Activated B cell treated with CpG ODN at 0.5 μM for 24 hours (primary cell): Measurements from ENCODE around the gene ERAS. TPM values are rescaled to one million over a fixed set of nuclear protein-coding genes. Genes with fewer than 3 reads are reported as not detected.

Source experiments
- ATAC-seq: fragments of 200-7000 bp; cut with Tn5 transposase; one replicate; pipeline ENCODE4 v1.10.0; 2021; ENCODE audit warnings: low read depth, mild to moderate bottlenecking, moderate library complexity
- CTCF ChIA-PET: fragments of 350-600 bp; sonication (Branson Sonifier 250); formaldehyde crosslinking; loops from one replicate; lab custom pipeline; 2021; ENCODE audit warnings: antibody characterized with exemption; lab: Charles Lee
- POLR2A ChIA-PET: fragments of 350-600 bp; sonication (Branson Sonifier 250); formaldehyde crosslinking; loops from one replicate; lab custom pipeline; 2021; ENCODE audit warnings: antibody characterized with exemption; lab: Charles Lee
- DNase-seq: peaks from one replicate; pipeline ENCODE4 v3.0.0; 2022
- H3K27ac Mint-ChIP-seq: one replicate; pipeline ENCODE4 v1.8.0; 2020; ENCODE audit warnings: mixed read lengths
- H3K27me3 Mint-ChIP-seq: one replicate; pipeline ENCODE4 v1.8.0; 2021; ENCODE audit warnings: mixed read lengths
- H3K36me3 Mint-ChIP-seq: one replicate; pipeline ENCODE4 v1.8.0; 2021; ENCODE audit warnings: low read depth, mixed read lengths
- H3K4me1 Mint-ChIP-seq: one replicate; pipeline ENCODE4 v1.8.0; 2021; ENCODE audit warnings: mixed read lengths
- H3K4me3 Mint-ChIP-seq: one replicate; pipeline ENCODE4 v1.8.0; 2020; ENCODE audit warnings: mild to moderate bottlenecking, mixed read lengths
- H3K9me3 Mint-ChIP-seq: one replicate; pipeline ENCODE4 v1.8.0; 2020; ENCODE audit warnings: mixed read lengths
- CTCF ChIP-seq: fragments of 200-600 bp; IDR thresholded peaks from one replicate; pipeline ENCODE4 v1.8.0; 2022; ENCODE audit warnings: antibody characterized with exemption, mild to moderate bottlenecking
- intact Hi-C: fragments of 100-400 bp; cut with micrococcal nuclease; formaldehyde crosslinking; loops from one replicate; pipeline ENCODE4 v1.15.1; 2024
- total RNA-seq: library from RNA; stranded (reverse); gene quantifications from 2 replicates; pipeline ENCODE4 v1.2.3, GENCODE V29; 2022

Gene ERAS
- not detected in 2 replicates for total RNA-seq

- CTCF ChIA-PET: no interaction called here
- H3K27me3 Mint-ChIP-seq: peaks cover 20% of the 10 kb centered on the region
- H3K9me3 Mint-ChIP-seq: no peaks in the 10 kb centered on the region
- ATAC-seq (peak; percentile 64), DNase-seq (peak; percentile 23)
- no peak within 1 kb of the TSS for H3K27ac Mint-ChIP-seq
- intact Hi-C loops: no loop called here
- H3K36me3 Mint-ChIP-seq: peaks cover 24% of the 10 kb centered on the region
- H3K4me1 Mint-ChIP-seq: peaks cover 7% of the 10 kb centered on the region
- TF ChIP-seq CTCF: no peak
- POLR2A ChIA-PET: interaction anchor here (0.7 kb wide), 1 partner anchor 21 kb away, joined by 3 read pairs; no protein-coding TSS in a partner anchor
- peak within 1 kb of the TSS; percentile 48 for H3K4me3 Mint-ChIP-seq
Observed at GRCh38 chrX:48826135-48826875, at the start of gene ERAS. TSS of gene ERAS (plus strand) at chrX:48826513. CDS start at chrX:48829124, 2,611 bp downstream.

- DNase-seq (no peak), ATAC-seq (no peak)
- H3K4me1 Mint-ChIP-seq: no peaks in the 10 kb centered on the region
- H3K27ac Mint-ChIP-seq: no peak overlapping the region
- intact Hi-C loops: no loop called here
- H3K36me3 Mint-ChIP-seq: no peaks in the 10 kb centered on the region
- ChIA-PET POLR2A (no interaction called here), CTCF (no interaction called here)
- no peaks in the 10 kb centered on the region for H3K9me3 Mint-ChIP-seq
- TF ChIP-seq CTCF: no peak
- no peak overlapping the region for H3K4me3 Mint-ChIP-seq
- peaks cover 4% of the 10 kb centered on the region for H3K27me3 Mint-ChIP-seq
Observed at GRCh38 chrX:48776818-48777439, 49.4 kb upstream of the ERAS start.

GRCh38 chrX:48779399-48779798 lies 46.9 kb upstream of the ERAS start:
- ATAC-seq (no peak), DNase-seq (no peak)
- H3K9me3 Mint-ChIP-seq: no peaks in the 10 kb centered on the region
- intact Hi-C loops: no loop called here
- H3K4me1 Mint-ChIP-seq: no peaks in the 10 kb centered on the region
- H3K4me3 Mint-ChIP-seq: no peak overlapping the region
- H3K27me3 Mint-ChIP-seq: peaks cover 4% of the 10 kb centered on the region
- POLR2A ChIA-PET: no interaction called here
- no peak overlapping the region for H3K27ac Mint-ChIP-seq
- CTCF ChIA-PET: no interaction called here
- no peak for TF ChIP-seq CTCF
- H3K36me3 Mint-ChIP-seq: no peaks in the 10 kb centered on the region

- Mint-ChIP-seq H3K4me3 (no peak overlapping the region), H3K27me3 (peaks cover 6% of the 10 kb centered on the region), H3K36me3 (no peaks in the 10 kb centered on the region), H3K27ac (no peak overlapping the region), H3K9me3 (no peaks in the 10 kb centered on the region), H3K4me1 (no peaks in the 10 kb centered on the region)
- ATAC-seq (no peak), DNase-seq (no peak)
- TF ChIP-seq CTCF: no peak
- intact Hi-C loops: no loop called here
- ChIA-PET POLR2A (no interaction called here), CTCF (no interaction called here)
Observed at GRCh38 chrX:48781705-48782104, 44.6 kb upstream of the ERAS start.

GRCh38 chrX:48782216-48782615 lies 44.1 kb upstream of the ERAS start:
- Mint-ChIP-seq H3K27ac (no peak overlapping the region), H3K36me3 (no peaks in the 10 kb centered on the region), H3K4me1 (no peaks in the 10 kb centered on the region), H3K27me3 (peaks cover 11% of the 10 kb centered on the region), H3K9me3 (no peaks in the 10 kb centered on the region), H3K4me3 (no peak overlapping the region)
- intact Hi-C loops: no loop called here
- ChIA-PET POLR2A (no interaction called here), CTCF (no interaction called here)
- DNase-seq: no peak
- no peak for TF ChIP-seq CTCF
- ATAC-seq: no peak
